GM12865 (cell line): ENCODE results near the gene LAMC3.

Source experiments
- DNase-seq: peaks from one replicate; pipeline ENCODE4 v3.0.0; 2010; ENCODE audit warnings: low read depth
- H3K4me3 ChIP-seq: 2 replicates; pipeline ENCODE4 v1.5.1; 2011; ENCODE audit warnings: mild to moderate bottlenecking, low read depth, low read length, control low read depth
- TF ChIP-seq, protein P1 (sequence below): IDR thresholded peaks from 2 replicates; pipeline ENCODE4 v1.5.1; 2011; ENCODE audit warnings: low read length, control low read depth, low read depth, inconsistent platforms; ENCODE audit not compliant: insufficient read depth; ENCODE audit errors: missing control alignments

Gene LAMC3

DNA sequence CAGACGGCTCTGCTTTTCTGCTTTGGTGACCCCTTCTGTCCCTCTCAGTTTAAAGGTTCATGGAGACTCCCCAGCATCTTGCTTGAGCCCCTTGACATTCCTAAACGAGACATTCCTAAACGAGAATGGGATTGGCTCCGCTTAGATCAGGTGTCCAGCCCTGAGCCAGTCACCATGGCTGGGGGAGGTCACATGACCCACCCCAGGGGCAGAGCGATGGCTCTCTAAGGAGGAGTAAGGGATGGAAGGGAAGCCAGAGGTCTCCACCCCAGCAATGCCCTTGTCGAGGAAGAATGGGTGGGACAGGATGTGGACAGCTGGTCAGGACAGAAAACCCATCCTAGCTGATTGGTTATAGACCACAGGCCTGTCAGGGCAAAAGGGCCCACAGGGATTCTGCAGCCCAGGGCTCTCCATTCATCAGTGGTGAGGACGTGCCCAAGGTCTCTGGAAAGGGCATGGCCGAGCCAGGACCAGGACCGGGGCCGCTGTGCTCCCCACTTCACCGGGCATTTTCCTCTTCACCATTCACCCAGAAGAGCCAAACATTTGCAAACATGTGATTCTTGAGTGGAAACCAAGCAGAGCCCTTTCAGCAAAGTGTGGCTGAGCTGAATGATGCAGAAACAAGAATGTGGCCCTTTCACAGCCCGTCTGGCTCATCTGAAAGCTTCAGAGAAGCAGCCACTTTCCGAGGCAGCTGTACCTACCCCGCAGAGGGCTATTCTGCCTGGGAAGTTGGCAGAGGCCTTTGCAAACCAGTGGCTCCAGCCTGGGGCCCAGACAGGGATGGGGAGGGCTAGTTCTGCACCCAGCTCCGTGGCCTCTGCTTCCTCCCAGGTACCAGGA, 67.6 kb downstream of the LAMC3 start:
- DNase-seq = no peak
- TF ChIP-seq, protein P1, sequence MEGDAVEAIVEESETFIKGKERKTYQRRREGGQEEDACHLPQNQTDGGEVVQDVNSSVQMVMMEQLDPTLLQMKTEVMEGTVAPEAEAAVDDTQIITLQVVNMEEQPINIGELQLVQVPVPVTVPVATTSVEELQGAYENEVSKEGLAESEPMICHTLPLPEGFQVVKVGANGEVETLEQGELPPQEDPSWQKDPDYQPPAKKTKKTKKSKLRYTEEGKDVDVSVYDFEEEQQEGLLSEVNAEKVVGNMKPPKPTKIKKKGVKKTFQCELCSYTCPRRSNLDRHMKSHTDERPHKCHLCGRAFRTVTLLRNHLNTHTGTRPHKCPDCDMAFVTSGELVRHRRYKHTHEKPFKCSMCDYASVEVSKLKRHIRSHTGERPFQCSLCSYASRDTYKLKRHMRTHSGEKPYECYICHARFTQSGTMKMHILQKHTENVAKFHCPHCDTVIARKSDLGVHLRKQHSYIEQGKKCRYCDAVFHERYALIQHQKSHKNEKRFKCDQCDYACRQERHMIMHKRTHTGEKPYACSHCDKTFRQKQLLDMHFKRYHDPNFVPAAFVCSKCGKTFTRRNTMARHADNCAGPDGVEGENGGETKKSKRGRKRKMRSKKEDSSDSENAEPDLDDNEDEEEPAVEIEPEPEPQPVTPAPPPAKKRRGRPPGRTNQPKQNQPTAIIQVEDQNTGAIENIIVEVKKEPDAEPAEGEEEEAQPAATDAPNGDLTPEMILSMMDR = no peak
- no peak overlapping the region for H3K4me3 ChIP-seq

DNA sequence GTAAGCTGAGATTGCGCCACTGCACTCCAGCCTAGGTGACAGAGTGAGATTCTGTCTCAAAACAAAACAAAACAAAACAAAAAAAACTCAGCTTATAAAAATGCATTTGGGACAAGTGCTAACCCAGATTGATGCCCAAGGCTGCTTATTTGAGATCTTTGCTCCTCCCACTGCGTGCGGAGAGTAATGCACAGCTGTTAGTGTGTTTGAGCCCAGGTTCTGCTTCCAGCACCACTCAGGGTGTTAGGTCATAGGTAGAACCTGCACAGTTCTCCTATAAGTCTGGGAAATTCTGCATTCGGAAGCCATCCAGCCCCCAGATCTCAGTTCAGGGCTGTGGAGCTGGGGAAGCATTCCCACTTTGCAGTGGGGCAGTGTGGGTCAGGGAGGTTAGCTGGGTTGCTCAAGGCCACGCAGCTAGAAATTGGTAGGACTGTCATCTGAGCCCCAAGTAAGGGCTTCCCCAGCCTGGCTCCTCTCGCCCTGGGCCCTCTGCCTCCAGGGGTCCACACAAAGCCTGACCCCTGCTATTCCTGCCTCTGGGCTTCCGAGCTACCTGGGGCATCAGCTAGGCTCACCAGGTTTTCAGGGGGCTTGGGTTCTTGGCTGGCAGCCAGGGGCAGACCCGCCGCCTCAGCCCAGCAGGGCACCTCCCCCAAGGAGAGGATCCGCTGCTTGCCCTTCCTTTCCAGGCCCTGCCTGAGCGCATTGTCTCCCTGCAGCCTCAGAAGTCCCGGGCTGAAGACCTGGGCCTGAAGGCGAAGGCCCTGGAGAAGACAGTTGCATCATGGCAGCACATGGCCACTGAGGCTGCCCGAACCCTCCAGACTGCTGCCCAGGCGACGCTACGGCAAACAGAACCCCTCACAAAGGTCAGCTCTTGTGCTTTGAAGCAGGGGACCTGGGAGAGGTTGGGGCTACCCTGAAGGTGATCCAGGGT, 69.7 kb downstream of the LAMC3 start:
- no peak overlapping the region for H3K4me3 ChIP-seq
- DNase-seq = no peak
- TF ChIP-seq, protein P1 = no peak

DNA sequence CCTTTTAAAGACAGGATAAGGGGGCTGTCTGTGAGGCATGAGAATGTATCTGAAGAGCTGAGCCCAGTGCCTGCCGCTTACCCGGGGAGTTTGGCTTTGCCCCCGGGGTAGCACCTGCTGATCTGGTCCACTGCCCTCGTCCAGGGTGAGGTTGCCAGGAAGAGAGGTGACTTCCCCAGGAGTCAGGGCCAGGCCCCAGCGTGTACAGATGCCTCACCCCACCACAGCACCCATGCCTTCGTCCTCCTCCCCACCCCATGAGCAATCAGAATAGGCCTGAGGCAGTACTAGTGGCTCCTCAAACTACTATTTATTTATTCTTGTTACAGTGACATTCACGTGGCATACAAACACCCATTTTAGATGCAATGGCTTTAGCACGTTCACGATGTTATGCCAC, 71.6 kb downstream of the LAMC3 start:
- TF ChIP-seq, protein P1 = no peak
- no peak overlapping the region for H3K4me3 ChIP-seq
- no peak for DNase-seq

DNA sequence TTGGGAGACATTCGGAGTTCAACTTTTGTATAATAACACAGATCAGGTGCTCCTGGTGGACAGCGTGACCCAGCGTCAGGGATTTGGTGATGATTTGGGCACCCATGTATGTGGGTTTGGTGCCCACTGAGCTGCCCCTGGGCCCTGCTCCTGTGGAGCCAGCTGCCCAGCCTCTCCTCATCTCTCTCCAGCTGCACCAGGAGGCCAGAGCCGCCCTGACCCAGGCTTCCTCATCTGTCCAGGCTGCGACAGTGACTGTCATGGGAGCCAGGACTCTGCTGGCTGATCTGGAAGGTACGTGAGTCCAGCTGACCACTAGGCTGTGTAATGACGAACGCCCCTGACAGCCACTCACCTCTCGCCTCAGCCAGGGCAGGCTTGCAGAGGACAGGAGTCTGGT, 72.9 kb downstream of the LAMC3 start:
- TF ChIP-seq, protein P1 = no peak
- DNase-seq = no peak
- H3K4me3 ChIP-seq = no peak overlapping the region

DNA sequence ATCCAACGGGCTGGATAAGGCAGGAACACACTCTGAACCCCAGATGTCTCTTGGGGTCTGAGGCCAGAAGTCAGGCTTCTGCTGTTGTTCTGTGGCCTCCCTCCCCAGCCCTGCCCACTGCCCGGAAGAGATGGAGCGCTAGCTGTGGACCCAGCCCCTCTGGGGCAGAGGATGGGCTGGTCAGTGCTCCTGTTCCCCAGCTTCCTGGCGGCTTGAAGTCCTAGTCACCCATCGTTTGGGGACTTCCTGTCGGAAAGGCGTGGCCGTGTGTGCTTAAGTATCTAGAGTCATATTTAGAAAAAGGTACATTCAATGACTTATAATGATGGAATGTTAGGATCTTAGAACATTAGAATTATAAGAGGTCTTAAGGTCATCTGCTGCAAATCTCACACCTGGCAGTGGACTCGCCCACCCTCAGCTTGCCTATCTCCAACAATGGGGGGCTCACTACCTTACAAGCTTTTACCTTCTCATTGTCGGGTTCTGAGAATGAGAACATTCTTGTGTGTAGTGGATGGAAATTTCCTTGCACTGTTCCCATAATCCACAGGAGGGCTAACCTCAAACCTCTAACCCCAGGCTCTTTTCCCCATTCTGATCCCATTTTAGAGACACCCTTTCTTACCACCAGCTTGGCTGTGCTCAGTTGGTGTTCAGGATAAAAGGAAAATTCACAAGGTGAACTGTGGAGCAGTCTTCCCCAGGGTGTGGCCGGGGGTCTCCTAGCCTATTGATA, 74.0 kb downstream of the LAMC3 start:
- no peak for DNase-seq
- TF ChIP-seq, protein P1 = no peak
- H3K4me3 ChIP-seq = no peak overlapping the region

DNA sequence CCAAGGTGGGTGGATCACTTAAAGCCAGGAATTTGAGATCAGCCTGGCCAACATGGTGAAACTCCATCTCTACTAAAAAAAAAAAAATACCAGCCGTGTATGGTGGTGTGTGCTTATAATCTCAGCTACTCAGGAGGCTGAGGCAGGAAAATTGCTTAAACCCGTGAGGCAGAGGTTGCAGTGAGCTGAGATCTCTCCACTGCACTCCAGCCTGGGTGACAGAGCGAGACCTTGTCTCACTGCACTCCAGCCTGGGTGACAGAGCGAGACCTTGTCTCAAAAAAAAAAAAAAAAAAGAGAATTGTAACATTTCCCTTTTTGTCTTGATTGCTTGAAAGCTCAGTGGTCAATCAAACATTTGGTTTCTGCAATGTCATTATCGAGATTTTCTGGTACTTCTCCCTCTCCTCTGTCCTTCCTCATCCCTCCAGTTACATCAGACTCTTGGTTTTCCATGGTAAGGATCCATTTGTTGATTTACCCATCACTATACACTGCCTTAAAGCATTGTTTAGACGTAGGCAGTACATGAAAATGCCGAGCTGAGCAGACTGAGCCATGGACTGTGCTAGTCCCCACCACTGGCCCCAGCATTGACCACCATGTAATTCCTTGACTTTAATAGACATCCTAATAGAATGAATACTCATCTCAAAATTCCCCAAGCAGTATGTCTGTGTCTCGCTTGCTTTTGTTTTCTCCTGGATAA, 75.8 kb downstream of the LAMC3 start:
- TF ChIP-seq, protein P1 = no peak
- no peak overlapping the region for H3K4me3 ChIP-seq
- no peak for DNase-seq
